HG02973 (cell line): ENCODE measurements around the gene SPATA22.
"Not testable (repeated sequence)": the region's sequence is repeated elsewhere in the genome, so short reads cannot be mapped to it uniquely, and the experiment has no call there.

ENCODE experiments used
- ATAC-seq: cut with Tn5 transposase; IDR thresholded peaks from one replicate; pipeline ENCODE4 v1.9.1; 2021; ENCODE audit warnings: moderate library complexity; ENCODE audit not compliant: unreplicated experiment

Gene SPATA22

GRCh38 chr17:3471599-3471998 is at the start of gene SPATA22:
Gene SPATA22 (minus strand): TSS chr17:3471819. CDS start chr17:3469325, 2,494 bp downstream.
- ATAC-seq = no peak

GRCh38 chr17:3519472-3519871 is 47.9 kb upstream of the SPATA22 start:
- not testable (repeated sequence) for ATAC-seq

- no peak for ATAC-seq
These were observed 43.3 kb upstream of the SPATA22 start for GRCh38 chr17:3514873-3515272.

- not testable (repeated sequence) for ATAC-seq
These were observed 42.5 kb upstream of the SPATA22 start for GRCh38 chr17:3514167-3514566.

GRCh38 chr17:3513305-3514035 is 41.9 kb upstream of the SPATA22 start:
- no peak for ATAC-seq

GRCh38 chr17:3512505-3513171 is 41.0 kb upstream of the SPATA22 start:
- ATAC-seq = no peak

GRCh38 chr17:3511852-3512504 is 40.4 kb upstream of the SPATA22 start:
- no peak for ATAC-seq

GRCh38 chr17:3510090-3510489 is 38.5 kb upstream of the SPATA22 start:
- ATAC-seq = no peak

GRCh38 chr17:3507869-3508268 is 36.2 kb upstream of the SPATA22 start:
- ATAC-seq = no peak

- no peak for ATAC-seq
These were observed 35.5 kb upstream of the SPATA22 start for GRCh38 chr17:3507071-3507470.

- no peak for ATAC-seq
These were observed 34.4 kb upstream of the SPATA22 start for GRCh38 chr17:3506054-3506453.

GRCh38 chr17:3505008-3505407 is 33.4 kb upstream of the SPATA22 start:
- no peak for ATAC-seq

- ATAC-seq = no peak
These were observed 31.7 kb upstream of the SPATA22 start for GRCh38 chr17:3503285-3503684.

GRCh38 chr17:3502466-3502865 is 30.8 kb upstream of the SPATA22 start:
- no peak for ATAC-seq

- no peak for ATAC-seq
These were observed 29.7 kb upstream of the SPATA22 start for GRCh38 chr17:3501344-3501743.

GRCh38 chr17:3497101-3497500 is 25.5 kb upstream of the SPATA22 start:
- no peak for ATAC-seq

- no peak for ATAC-seq
These were observed 14.0 kb upstream of the SPATA22 start for GRCh38 chr17:3485481-3486068.

GRCh38 chr17:3482852-3483251 is 11.2 kb upstream of the SPATA22 start:
- no peak for ATAC-seq

GRCh38 chr17:3479988-3480387 is 8.4 kb upstream of the SPATA22 start:
- ATAC-seq = no peak

GRCh38 chr17:3475812-3476610 is 4.4 kb upstream of the SPATA22 start, which contains the start of gene ASPA:
Gene ASPA (plus strand): TSS chr17:3475997. CDS start chr17:3476160, 163 bp downstream.
- no peak for ATAC-seq

- ATAC-seq = no peak
These were observed 3.6 kb upstream of the SPATA22 start for GRCh38 chr17:3475251-3475685.
